HG03442 (cell line): ENCODE results near the gene GDPD4.

Experiments used
- ATAC-seq: cut with Tn5 transposase; IDR thresholded peaks from one replicate; pipeline ENCODE4 v1.9.1; 2021; ENCODE audit warnings: mild to moderate bottlenecking, moderate library complexity; ENCODE audit not compliant: unreplicated experiment

The GDPD4 gene

GRCh38 chr11:77191823-77192495 lies 109.5 kb downstream of the GDPD4 start:
- no peak for ATAC-seq

GRCh38 chr11:77191429-77191822 lies 110.1 kb downstream of the GDPD4 start:
- no peak for ATAC-seq

DNA sequence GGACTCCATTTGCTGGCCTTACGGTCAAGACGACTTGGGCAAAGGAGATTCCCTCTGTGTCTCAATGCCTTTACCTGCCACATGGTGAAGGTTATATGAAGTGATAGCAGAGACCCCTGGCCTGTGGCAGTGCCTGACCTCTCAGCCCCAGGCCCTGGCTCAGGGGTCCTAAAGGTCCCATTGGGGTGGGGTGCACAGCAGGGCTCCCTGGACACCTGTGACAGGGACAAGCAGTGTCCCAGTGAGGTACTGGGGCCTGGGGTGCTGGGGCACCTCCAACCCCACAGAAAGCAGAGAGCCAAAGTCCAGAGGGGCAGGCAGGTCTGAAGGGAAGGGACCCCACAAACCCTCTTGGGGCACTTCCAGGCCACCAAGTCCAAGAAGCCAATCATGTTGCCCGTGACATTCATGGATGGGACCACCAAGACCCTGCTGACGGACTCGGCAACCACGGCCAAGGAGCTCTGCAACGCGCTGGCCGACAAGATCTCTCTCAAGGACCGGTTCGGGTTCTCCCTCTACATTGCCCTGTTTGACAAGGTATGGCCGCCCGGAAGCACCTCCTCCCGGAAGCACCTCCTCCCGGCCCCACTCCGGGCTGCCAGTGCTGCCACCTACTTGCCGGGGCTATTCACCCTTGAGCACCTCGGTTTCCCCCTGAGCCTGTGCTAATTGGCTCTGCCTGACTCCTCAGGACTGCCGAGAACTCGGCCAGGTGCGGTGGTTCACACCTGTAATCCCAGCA lies 111.0 kb downstream of the GDPD4 start:
- ATAC-seq = no peak

DNA sequence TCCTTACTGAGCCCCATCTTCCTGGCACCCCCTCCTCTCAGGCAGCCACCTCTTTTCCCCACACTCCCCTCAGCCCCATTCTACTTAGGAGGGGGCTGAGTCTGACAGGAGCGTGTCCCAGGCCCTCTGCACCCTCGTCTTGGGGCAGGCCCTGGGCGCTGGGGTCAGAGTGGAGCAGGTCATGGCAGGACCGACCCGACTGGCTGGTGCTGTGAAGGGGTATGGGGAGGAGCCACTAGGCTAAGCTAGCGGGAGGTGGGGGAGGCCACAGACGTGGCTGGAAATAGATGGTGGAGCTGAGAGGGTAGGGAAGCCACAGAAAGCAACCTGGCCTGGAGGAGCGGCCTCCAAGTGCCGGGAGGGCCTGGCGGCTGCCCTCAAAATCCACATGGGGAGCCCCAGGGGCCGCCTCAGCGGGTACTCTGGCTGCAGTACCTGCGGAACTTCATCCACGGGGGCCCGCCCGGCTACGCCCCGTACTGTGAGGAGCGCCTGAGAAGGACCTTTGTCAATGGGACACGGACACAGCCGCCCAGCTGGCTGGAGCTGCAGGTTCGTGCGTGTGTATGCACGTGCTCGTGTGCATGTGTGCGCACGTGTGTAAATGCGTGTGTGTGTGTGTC lies 111.8 kb downstream of the GDPD4 start:
- ATAC-seq = no peak

DNA sequence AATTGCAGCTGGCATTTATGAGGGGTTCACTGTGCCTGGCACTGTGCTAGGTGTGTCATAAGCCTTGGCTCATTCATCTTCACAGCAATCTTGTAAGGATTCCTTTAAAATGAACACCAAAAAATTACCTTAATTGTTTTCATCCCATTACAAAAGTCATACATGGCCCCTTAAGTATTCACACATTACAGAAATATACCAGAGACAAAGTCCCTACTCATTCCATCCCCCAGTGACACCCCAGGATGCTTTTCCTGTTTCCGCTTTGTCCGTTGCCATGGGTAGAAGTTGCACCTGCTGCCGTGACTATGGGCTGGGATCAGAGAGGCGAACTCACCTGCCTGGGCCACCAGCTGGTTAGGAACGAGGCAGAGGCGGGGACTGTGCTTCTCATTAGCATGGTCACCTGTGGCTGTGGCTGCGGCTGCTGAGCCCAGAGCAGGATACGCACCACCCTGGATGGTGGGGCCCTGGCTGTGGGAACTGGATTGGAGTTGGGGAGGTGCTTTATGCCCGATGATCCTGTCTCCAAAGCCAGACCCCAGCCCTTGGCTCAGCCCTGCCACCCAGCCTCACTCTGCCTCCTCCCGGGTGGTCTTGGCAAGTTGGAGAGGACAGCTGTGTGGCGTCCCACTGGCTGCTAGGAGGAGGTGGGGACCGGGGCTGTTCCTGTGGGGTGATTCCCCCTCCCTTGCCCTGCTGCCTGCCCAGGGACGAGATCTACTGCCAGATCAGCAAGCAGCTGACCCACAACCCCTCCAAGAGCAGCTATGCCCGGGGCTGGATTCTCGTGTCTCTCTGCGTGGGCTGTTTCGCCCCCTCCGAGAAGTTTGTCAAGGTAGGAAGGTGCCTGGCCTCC lies 112.6 kb downstream of the GDPD4 start:
- no peak for ATAC-seq

GRCh38 chr11:77187776-77188632 lies 113.5 kb downstream of the GDPD4 start:
- ATAC-seq = peak; percentile 57

GRCh38 chr11:77187111-77187750 lies 114.3 kb downstream of the GDPD4 start:
- ATAC-seq = no peak

DNA sequence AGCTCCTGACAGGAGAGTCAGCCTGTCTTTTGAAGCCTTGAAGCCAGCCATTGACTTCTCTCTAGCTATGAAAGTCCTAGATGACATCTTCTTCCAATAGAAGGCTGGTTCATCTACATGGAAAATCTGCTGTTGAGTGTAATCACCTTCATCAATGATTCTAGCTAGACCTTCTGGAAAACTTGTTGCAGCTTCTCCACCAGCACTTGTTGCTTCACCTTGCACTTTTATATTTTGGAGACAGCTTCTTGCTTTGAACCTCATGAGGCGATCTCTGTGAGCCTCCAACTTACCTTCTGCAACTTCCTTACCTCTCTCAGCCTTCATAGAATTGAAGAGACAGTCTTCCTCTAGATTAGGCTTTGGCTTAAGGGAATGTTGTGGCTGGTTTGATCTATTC lies 115.2 kb downstream of the GDPD4 start:
- ATAC-seq = no peak

- no peak for ATAC-seq
Observed at GRCh38 chr11:77184136-77184860, 117.2 kb downstream of the GDPD4 start.

- no peak for ATAC-seq
Observed at GRCh38 chr11:77183431-77183984, 118.0 kb downstream of the GDPD4 start.

- ATAC-seq = no peak
Observed at GRCh38 chr11:77182542-77183430, 118.7 kb downstream of the GDPD4 start.

- ATAC-seq = no peak
Observed at GRCh38 chr11:77181799-77182541, 119.5 kb downstream of the GDPD4 start.

GRCh38 chr11:77181226-77181625 lies 120.3 kb downstream of the GDPD4 start:
- ATAC-seq = no peak

GRCh38 chr11:77180346-77180745 lies 121.1 kb downstream of the GDPD4 start:
- no peak for ATAC-seq

DNA sequence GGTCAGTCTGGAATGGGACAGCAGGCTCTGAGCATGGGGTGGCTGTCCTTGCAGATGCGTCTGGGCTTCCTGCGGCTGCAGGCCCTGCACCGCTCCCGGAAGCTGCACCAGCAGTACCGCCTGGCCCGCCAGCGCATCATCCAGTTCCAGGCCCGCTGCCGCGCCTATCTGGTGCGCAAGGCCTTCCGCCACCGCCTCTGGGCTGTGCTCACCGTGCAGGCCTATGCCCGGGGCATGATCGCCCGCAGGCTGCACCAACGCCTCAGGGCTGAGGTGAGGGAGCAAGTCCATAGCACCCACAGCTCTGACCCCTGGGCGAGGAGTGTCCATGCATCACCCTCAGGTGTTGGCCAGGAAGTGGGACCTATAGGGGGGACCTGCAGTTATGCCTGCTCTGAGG lies 121.8 kb downstream of the GDPD4 start:
- ATAC-seq = no peak

- no peak for ATAC-seq
Observed at GRCh38 chr11:77179048-77179447, 122.4 kb downstream of the GDPD4 start.

GRCh38 chr11:77178150-77178549 lies 123.3 kb downstream of the GDPD4 start:
- ATAC-seq = no peak
